Ishikawa (cell line): ENCODE results near the gene HOPX.

Experiments
- CEBPB ChIP-seq: IDR thresholded peaks from 2 replicates; pipeline ENCODE4 v1.6.1; 2012
- EP300 ChIP-seq: IDR thresholded peaks from 2 replicates; pipeline ENCODE4 v1.6.1; 2012; ENCODE audit warnings: borderline replicate concordance
- RAD21 ChIP-seq: IDR thresholded peaks from 2 replicates; pipeline ENCODE4 v1.6.1; 2012; ENCODE audit warnings: low read depth
- TAF1 ChIP-seq: IDR thresholded peaks from 2 replicates; pipeline ENCODE4 v1.6.1; 2012; ENCODE audit warnings: low read depth, mild to moderate bottlenecking
- TCF12 ChIP-seq: IDR thresholded peaks from 2 replicates; pipeline ENCODE4 v1.6.1; 2012; ENCODE audit warnings: low read depth
- YY1 ChIP-seq: IDR thresholded peaks from 2 replicates; pipeline ENCODE4 v1.6.1; 2012; ENCODE audit warnings: low read depth
- TF ChIP-seq, protein P1 (sequence below): IDR thresholded peaks from 2 replicates; pipeline ENCODE4 v1.6.1; 2012
- TF ChIP-seq, protein P2 (sequence below): IDR thresholded peaks from 2 replicates; pipeline ENCODE4 v1.6.1; 2012; ENCODE audit warnings: low read depth, mild to moderate bottlenecking
- TF ChIP-seq, protein P3 (sequence below): IDR thresholded peaks from 2 replicates; pipeline ENCODE4 v1.6.1; 2012

DNA sequence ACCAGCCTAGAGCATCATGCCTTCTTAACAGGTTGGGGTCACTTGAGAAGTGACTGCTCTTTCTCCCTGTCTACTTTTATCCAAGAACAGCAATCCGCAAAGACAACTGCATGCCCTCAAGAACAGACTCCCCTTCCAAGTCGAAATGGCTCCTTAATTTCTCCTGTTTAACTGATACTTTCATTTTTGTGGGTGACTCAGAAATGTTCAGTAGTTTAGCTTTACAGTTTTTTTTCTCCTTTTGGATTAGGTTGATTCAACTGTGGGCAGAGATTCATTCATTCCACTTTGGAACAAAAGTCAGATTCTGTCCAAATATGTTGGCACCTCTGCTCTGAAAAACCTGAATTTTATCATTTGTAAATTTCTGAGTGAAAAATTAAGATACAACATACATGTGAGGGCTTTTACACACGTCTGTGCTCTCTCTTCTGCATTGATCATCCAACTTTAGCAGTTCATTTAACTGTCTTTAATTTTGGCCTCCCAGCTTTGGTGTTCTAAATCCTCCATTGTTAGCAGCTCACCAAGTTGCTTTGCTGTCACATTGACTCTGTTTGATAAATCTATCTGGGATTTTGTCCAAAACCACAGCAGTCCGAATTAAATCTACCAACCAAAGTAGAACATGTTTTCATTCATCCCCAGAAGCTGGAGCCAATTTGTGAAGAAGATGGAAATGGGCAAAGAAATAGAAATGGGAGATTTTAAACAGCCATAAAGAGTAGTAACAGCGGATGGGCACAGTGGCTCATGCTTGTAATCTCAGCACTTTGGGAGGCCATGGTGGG, 50.0 kb downstream of the HOPX start:
- TF ChIP-seq EP300 (no peak), TAF1 (no peak), CEBPB (no peak), YY1 (no peak), RAD21 (no peak), TCF12 (no peak)
- TF ChIP-seq, protein P1, sequence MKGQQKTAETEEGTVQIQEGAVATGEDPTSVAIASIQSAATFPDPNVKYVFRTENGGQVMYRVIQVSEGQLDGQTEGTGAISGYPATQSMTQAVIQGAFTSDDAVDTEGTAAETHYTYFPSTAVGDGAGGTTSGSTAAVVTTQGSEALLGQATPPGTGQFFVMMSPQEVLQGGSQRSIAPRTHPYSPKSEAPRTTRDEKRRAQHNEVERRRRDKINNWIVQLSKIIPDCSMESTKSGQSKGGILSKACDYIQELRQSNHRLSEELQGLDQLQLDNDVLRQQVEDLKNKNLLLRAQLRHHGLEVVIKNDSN: no peak
- TF ChIP-seq, protein P2, sequence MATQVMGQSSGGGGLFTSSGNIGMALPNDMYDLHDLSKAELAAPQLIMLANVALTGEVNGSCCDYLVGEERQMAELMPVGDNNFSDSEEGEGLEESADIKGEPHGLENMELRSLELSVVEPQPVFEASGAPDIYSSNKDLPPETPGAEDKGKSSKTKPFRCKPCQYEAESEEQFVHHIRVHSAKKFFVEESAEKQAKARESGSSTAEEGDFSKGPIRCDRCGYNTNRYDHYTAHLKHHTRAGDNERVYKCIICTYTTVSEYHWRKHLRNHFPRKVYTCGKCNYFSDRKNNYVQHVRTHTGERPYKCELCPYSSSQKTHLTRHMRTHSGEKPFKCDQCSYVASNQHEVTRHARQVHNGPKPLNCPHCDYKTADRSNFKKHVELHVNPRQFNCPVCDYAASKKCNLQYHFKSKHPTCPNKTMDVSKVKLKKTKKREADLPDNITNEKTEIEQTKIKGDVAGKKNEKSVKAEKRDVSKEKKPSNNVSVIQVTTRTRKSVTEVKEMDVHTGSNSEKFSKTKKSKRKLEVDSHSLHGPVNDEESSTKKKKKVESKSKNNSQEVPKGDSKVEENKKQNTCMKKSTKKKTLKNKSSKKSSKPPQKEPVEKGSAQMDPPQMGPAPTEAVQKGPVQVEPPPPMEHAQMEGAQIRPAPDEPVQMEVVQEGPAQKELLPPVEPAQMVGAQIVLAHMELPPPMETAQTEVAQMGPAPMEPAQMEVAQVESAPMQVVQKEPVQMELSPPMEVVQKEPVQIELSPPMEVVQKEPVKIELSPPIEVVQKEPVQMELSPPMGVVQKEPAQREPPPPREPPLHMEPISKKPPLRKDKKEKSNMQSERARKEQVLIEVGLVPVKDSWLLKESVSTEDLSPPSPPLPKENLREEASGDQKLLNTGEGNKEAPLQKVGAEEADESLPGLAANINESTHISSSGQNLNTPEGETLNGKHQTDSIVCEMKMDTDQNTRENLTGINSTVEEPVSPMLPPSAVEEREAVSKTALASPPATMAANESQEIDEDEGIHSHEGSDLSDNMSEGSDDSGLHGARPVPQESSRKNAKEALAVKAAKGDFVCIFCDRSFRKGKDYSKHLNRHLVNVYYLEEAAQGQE: no peak
- TF ChIP-seq, protein P3, sequence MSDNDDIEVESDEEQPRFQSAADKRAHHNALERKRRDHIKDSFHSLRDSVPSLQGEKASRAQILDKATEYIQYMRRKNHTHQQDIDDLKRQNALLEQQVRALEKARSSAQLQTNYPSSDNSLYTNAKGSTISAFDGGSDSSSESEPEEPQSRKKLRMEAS: no peak
